ENCODE measurements around the gene FBLN2.

- TF ChIP-seq CTCF (IDR thresholded peaks at IDR 0.05) (no peak), POLR2A (IDR thresholded peaks at IDR 0.05) (no peak)
These were observed 43.5 kb upstream of the FBLN2 start for GRCh38 chr3:13505147-13506130.
